Chondrocyte (in vitro differentiated cells): ENCODE data around the gene CALHM5. TPM values are rescaled to one million over a fixed set of nuclear protein-coding genes. Genes with fewer than 3 reads are reported as not detected.

Source experiments
- DNase-seq: peaks from one replicate; pipeline ENCODE4 v3.0.0; 2021; ENCODE audit warnings: mixed read lengths, low spot score
- H3K27ac Mint-ChIP-seq: one replicate; pipeline ENCODE4 v1.8.0; 2021; ENCODE audit warnings: mild to moderate bottlenecking, moderate library complexity, mixed read lengths; ENCODE audit not compliant: unreplicated experiment
- H3K27me3 Mint-ChIP-seq: 2 replicates; pipeline ENCODE4 v1.8.0; 2021; ENCODE audit warnings: low read depth, mixed read lengths
- H3K36me3 Mint-ChIP-seq: 2 replicates; pipeline ENCODE4 v1.8.0; 2021; ENCODE audit warnings: low read depth, mixed read lengths
- H3K4me1 Mint-ChIP-seq: 2 replicates; pipeline ENCODE4 v1.8.0; 2021; ENCODE audit warnings: low read depth, mild to moderate bottlenecking, mixed read lengths
- H3K4me3 Mint-ChIP-seq: one replicate; pipeline ENCODE4 v1.8.0; 2021; ENCODE audit warnings: mild to moderate bottlenecking, moderate library complexity, mixed read lengths; ENCODE audit not compliant: unreplicated experiment
- H3K9me3 Mint-ChIP-seq: 2 replicates; pipeline ENCODE4 v1.8.0; 2021; ENCODE audit warnings: low read depth, mixed read lengths
- CTCF ChIP-seq: fragments of 200-600 bp; sonication (generic); IDR thresholded peaks from 2 replicates; pipeline ENCODE4 v1.5.0; 2021; ENCODE audit warnings: antibody characterized with exemption, mild to moderate bottlenecking, moderate library complexity
- total RNA-seq: library from RNA; stranded (reverse); gene quantifications from 3 replicates; pipeline ENCODE4 v1.2.1, GENCODE V29; 2021

The CALHM5 gene
- total RNA-seq, 1 donor from 2014 or later = 10.8 TPM

GRCh38 chr6:116514111-116514510 is 2.7 kb downstream of the CALHM5 start:
- Mint-ChIP-seq H3K27ac (no peak overlapping the region), H3K9me3 (peaks cover 7% of the 10 kb centered on the region), H3K4me1 (peaks cover 35% of the 10 kb centered on the region), H3K27me3 (no peaks in the 10 kb centered on the region), H3K4me3 (peak overlapping the region; percentile 87), H3K36me3 (peaks cover 11% of the 10 kb centered on the region)
- DNase-seq = no peak
- TF ChIP-seq CTCF = no peak

GRCh38 chr6:116515141-116515540 is 3.7 kb downstream of the CALHM5 start:
- H3K36me3 Mint-ChIP-seq = peaks cover 11% of the 10 kb centered on the region
- no peak for DNase-seq
- no peak for TF ChIP-seq CTCF
- peaks cover 35% of the 10 kb centered on the region for H3K4me1 Mint-ChIP-seq
- no peak overlapping the region for H3K27ac Mint-ChIP-seq
- H3K9me3 Mint-ChIP-seq = no peaks in the 10 kb centered on the region
- H3K27me3 Mint-ChIP-seq = no peaks in the 10 kb centered on the region
- no peak overlapping the region for H3K4me3 Mint-ChIP-seq

GRCh38 chr6:116518621-116519368 is 7.4 kb downstream of the CALHM5 start:
- peaks cover 11% of the 10 kb centered on the region for H3K36me3 Mint-ChIP-seq
- H3K27me3 Mint-ChIP-seq = no peaks in the 10 kb centered on the region

GRCh38 chr6:116522896-116523295 is 11.5 kb downstream of the CALHM5 start:
- Mint-ChIP-seq H3K36me3 (no peaks in the 10 kb centered on the region), H3K9me3 (no peaks in the 10 kb centered on the region), H3K27ac (no peak overlapping the region), H3K27me3 (no peaks in the 10 kb centered on the region), H3K4me1 (no peaks in the 10 kb centered on the region), H3K4me3 (no peak overlapping the region)
- no peak for DNase-seq
- TF ChIP-seq CTCF = no peak

More at GRCh38 chr6:116518621-116519368, 7.4 kb downstream of the CALHM5 start:
- no peaks in the 10 kb centered on the region for H3K9me3 Mint-ChIP-seq
- no peak overlapping the region for H3K27ac Mint-ChIP-seq
- peaks cover 10% of the 10 kb centered on the region for H3K4me1 Mint-ChIP-seq
- no peak for TF ChIP-seq CTCF
- no peak overlapping the region for H3K4me3 Mint-ChIP-seq
- no peak for DNase-seq

- Mint-ChIP-seq H3K27me3 (no peaks in the 10 kb centered on the region), H3K9me3 (no peaks in the 10 kb centered on the region), H3K27ac (no peak overlapping the region), H3K36me3 (no peaks in the 10 kb centered on the region), H3K4me1 (peaks cover 9% of the 10 kb centered on the region), H3K4me3 (no peak overlapping the region)
- TF ChIP-seq CTCF = no peak
- no peak for DNase-seq
Observed at GRCh38 chr6:116524236-116524635, 12.8 kb downstream of the CALHM5 start.
